SK-N-SH (cell line): ENCODE measurements around the gene SSR3. TPM values are rescaled to one million over a fixed set of nuclear protein-coding genes. Genes with fewer than 3 reads are reported as not detected.

Experiments used
- CTCF ChIA-PET: fragments of 300-600, 350-600 bp; formaldehyde crosslinking; extraction: SDS; loops from one replicate; lab custom pipeline; 2021; lab: Yijun Ruan, JAX
- POLR2A ChIA-PET: fragments of 350-600 bp; sonication (Branson Sonifier 250); formaldehyde crosslinking; extraction: SDS; loops from one replicate; lab custom pipeline; 2020; ENCODE audit warnings: antibody characterized with exemption, inconsistent platforms; lab: Yijun Ruan, JAX
- DNase-seq: peaks from one replicate; pipeline ENCODE4 v3.0.0; 2012
- H2AFZ ChIP-seq: fragments of 200-600 bp; sonication (generic); 2 replicates; pipeline ENCODE4 v1.8.1; 2016; ENCODE audit warnings: antibody characterized with exemption, mild to moderate bottlenecking, low read depth
- H3F3A ChIP-seq: fragments of 200-600 bp; sonication (generic); replicated peaks from 2 replicates; pipeline ENCODE3; 2016; ENCODE audit warnings: antibody characterized with exemption, mild to moderate bottlenecking; ENCODE audit not compliant: insufficient read depth
- H3K27ac ChIP-seq, 2 experiments: fragments of 200-500 bp in 1 of 2; fragments of 200-600 bp in 1 of 2; sonication (Bioruptor generic) in 1 of 2; sonication (generic), shearing (Covaris generic) in 1 of 2; 2 replicates each; pipeline versions ENCODE4 v1.5.1 to v1.6.1; 2014 to 2016; ENCODE audit warnings: low read depth in 2 of 2, inconsistent platforms in 1 of 2, low read length in 1 of 2, mild to moderate bottlenecking in 1 of 2, mixed read lengths in 1 of 2
- H3K27me3 ChIP-seq: fragments of 200-600 bp; sonication (generic), shearing (Covaris generic); 2 replicates; pipeline ENCODE4 v1.6.1; 2016; ENCODE audit warnings: mixed run types; ENCODE audit not compliant: insufficient read depth
- H3K36me3 ChIP-seq, 2 experiments: fragments of 200-500 bp in 1 of 2; fragments of 200-600 bp in 1 of 2; sonication (Bioruptor generic) in 1 of 2; sonication (generic) in 1 of 2; replicated peaks in 1 of 2; 2 replicates each; pipeline versions ENCODE3 to v1.5.1; 2014 to 2016; ENCODE audit warnings: low read length in 1 of 2, mild to moderate bottlenecking in 1 of 2; ENCODE audit not compliant: insufficient read depth in 2 of 2, control insufficient read depth in 1 of 2
- H3K4me1 ChIP-seq, 2 experiments: fragments of 200-500 bp in 1 of 2; fragments of 200-600 bp in 1 of 2; sonication (Bioruptor generic) in 1 of 2; sonication (generic), shearing (Covaris generic) in 1 of 2; 2 replicates each; pipeline versions ENCODE4 v1.5.1 to v1.6.1; 2014 to 2016; ENCODE audit warnings: low read depth in 1 of 2, low read length in 1 of 2, mixed run types in 1 of 2; ENCODE audit not compliant: insufficient read depth in 2 of 2, control insufficient read depth in 1 of 2
- H3K4me2 ChIP-seq: fragments of 200-600 bp; sonication (generic), shearing (Covaris generic); 2 replicates; pipeline ENCODE4 v1.6.1; 2017; ENCODE audit warnings: mixed run types
- H3K4me3 ChIP-seq, 2 experiments: fragments of 200-500 bp in 1 of 2; fragments of 200-600 bp in 1 of 2; sonication (Bioruptor generic) in 1 of 2; sonication (generic), shearing (Covaris generic) in 1 of 2; 2 replicates each; pipeline versions ENCODE4 v1.5.1 to v1.8.1; 2014 to 2016; ENCODE audit warnings: low read depth in 2 of 2, inconsistent platforms in 1 of 2, low read length in 1 of 2, mild to moderate bottlenecking in 1 of 2, mixed read lengths in 1 of 2, moderate library complexity in 1 of 2
- H3K79me2 ChIP-seq: fragments of 200-600 bp; sonication (generic); 2 replicates; pipeline ENCODE4 v1.8.1; 2017; ENCODE audit warnings: mild to moderate bottlenecking; ENCODE audit not compliant: insufficient read depth
- H3K9ac ChIP-seq: fragments of 200-600 bp; sonication (generic); 2 replicates; pipeline ENCODE4 v1.6.1; 2017; ENCODE audit warnings: mixed run types
- H3K9me2 ChIP-seq: fragments of 200-600 bp; sonication (generic); 2 replicates; pipeline ENCODE4 v1.6.1; 2017; ENCODE audit warnings: mixed run types
- H3K9me3 ChIP-seq: fragments of 200-600 bp; sonication (generic); 2 replicates; pipeline ENCODE4 v1.6.1; 2017; ENCODE audit warnings: mixed run types, mild to moderate bottlenecking, moderate library complexity
- H4K20me1 ChIP-seq: fragments of 200-600 bp; sonication (generic); 2 replicates; pipeline ENCODE4 v1.6.1; 2017; ENCODE audit warnings: mild to moderate bottlenecking, mixed run types; ENCODE audit not compliant: insufficient read depth
- FOXM1 ChIP-seq: IDR thresholded peaks from 2 replicates; pipeline ENCODE4 v1.4.0; 2012; ENCODE audit warnings: low read depth, mild to moderate bottlenecking
- MAX ChIP-seq: IDR thresholded peaks from 2 replicates; pipeline ENCODE4 v1.4.0; 2012; ENCODE audit warnings: low read depth
- NFIC ChIP-seq: IDR thresholded peaks from 2 replicates; pipeline ENCODE4 v1.4.0; 2012; ENCODE audit warnings: borderline replicate concordance
- RAD21 ChIP-seq: IDR thresholded peaks from 2 replicates; pipeline ENCODE4 v1.6.1; 2012; ENCODE audit warnings: mild to moderate bottlenecking, low read length
- RCOR1 ChIP-seq: fragments of 150-350 bp; IDR thresholded peaks from 2 replicates; pipeline ENCODE4 v1.6.1; 2017; ENCODE audit warnings: antibody characterized with exemption, low read length
- WGBS: methylation state at CpG from one replicate; pipeline ENCODE4 v1.1.6; 2017; ENCODE audit warnings: low lambda C conversion rate; 5-methylcytosine and 5-hydroxymethylcytosine counted together
- polyA plus RNA-seq, 3 experiments: library from polyadenylated mRNA; depleted of rRNA; stranded (reverse); fragments of >200 nt; gene quantifications; 2 replicates each; pipeline ENCODE4 v1.2.3, GENCODE V29; 2012
- TF ChIP-seq, protein P1 (sequence below): IDR thresholded peaks from 2 replicates; pipeline ENCODE4 v1.4.0; 2012; ENCODE audit warnings: low read depth, borderline replicate concordance
- TF ChIP-seq, protein P2 (sequence below): fragments of 150-350 bp; IDR thresholded peaks from 2 replicates; pipeline ENCODE4 v1.6.1; 2016; ENCODE audit warnings: mild to moderate bottlenecking, low read depth, low read length

The SSR3 gene
- polyA plus RNA-seq, 1 of the 3 experiments (the other 2 are of a cell fraction), result 61.7 TPM

DNA sequence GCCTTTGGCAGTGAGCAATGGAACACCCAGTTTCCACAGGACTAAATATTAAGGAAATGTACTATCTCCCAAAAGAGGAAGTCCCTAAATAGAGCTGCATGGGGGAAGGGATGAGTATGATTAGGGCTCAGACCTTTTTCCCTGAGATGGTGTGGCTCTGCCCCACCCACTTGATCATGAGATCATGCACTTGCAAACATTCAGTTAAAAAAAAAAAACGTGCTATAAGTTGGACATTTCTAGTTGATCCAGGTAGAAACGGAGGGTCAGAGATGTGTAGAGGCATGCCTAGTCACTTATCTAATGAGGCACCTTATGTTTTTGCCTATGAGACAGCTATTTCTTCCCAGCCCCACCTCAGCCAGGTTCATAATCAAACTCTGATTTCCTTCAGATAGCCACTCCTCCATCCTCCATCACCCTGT lies 24.5 kb upstream of the SSR3 start (continued):
- TF ChIP-seq, protein P1, sequence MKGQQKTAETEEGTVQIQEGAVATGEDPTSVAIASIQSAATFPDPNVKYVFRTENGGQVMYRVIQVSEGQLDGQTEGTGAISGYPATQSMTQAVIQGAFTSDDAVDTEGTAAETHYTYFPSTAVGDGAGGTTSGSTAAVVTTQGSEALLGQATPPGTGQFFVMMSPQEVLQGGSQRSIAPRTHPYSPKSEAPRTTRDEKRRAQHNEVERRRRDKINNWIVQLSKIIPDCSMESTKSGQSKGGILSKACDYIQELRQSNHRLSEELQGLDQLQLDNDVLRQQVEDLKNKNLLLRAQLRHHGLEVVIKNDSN, result no peak
- TF ChIP-seq NFIC, result no peak

GRCh38 chr3:156577736-156578135 lies 22.8 kb upstream of the SSR3 start:
- no peaks in the 10 kb centered on the region for H3K36me3 ChIP-seq
- H3K9ac ChIP-seq, result no peak overlapping the region
- 0 out of 2 replicates have a peak overlapping the region, but pooled peaks have one; percentile 21 for H2AFZ ChIP-seq
- no peak overlapping the region for H3K4me3 ChIP-seq
- no peaks in the 10 kb centered on the region for H3K79me2 ChIP-seq
- DNase-seq, result no peak
- no peaks in the 10 kb centered on the region for H3F3A ChIP-seq
- ChIA-PET POLR2A (no interaction called here), CTCF (no interaction called here)
- H3K9me3 ChIP-seq, result no peaks in the 10 kb centered on the region
- H3K27ac ChIP-seq, result no peak overlapping the region
- H4K20me1 ChIP-seq, result no peaks in the 10 kb centered on the region
- TF ChIP-seq, protein P1, result no peak
- no peak for TF ChIP-seq RCOR1
- TF ChIP-seq, protein P2, sequence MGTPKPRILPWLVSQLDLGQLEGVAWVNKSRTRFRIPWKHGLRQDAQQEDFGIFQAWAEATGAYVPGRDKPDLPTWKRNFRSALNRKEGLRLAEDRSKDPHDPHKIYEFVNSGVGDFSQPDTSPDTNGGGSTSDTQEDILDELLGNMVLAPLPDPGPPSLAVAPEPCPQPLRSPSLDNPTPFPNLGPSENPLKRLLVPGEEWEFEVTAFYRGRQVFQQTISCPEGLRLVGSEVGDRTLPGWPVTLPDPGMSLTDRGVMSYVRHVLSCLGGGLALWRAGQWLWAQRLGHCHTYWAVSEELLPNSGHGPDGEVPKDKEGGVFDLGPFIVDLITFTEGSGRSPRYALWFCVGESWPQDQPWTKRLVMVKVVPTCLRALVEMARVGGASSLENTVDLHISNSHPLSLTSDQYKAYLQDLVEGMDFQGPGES, result no peak
- no peak for TF ChIP-seq FOXM1
- no peaks in the 10 kb centered on the region for H3K27me3 ChIP-seq
- H3K9me2 ChIP-seq, result no peaks in the 10 kb centered on the region
- no peak overlapping the region for H3K4me2 ChIP-seq
- no peaks in the 10 kb centered on the region for H3K4me1 ChIP-seq

DNA sequence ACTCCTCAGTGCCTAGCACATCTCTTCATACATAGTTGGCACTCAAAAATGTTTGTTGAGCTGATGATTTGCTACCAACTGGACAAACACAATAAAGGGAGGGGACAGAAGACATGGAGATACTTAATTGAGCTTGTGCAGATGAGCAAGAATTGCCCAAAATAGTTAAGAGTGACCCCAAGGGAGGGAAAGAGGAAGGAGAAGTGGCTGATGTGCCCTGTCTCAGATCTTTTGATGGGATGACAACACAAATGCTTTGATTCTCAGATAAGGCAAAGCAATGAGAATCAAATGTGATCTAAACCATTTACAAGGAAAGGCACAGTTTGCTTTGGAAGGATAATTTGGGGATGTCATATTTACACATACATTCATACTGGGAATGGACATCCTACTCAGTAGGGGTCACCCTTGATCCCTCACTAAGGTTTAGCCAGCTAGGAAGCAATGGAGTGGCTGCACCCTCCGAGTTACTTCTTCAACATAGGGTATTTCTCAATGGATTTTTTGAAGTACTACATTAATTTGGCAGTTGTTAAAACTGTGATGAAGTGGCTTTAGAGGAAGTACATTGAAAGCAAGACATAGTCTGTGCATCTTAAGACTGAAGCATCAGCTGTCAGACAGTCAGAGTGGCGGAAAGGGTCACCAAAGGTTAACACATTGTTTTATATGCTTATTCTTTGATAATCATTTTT lies 21.9 kb upstream of the SSR3 start:
- H3K4me2 ChIP-seq, result no peak overlapping the region
- POLR2A ChIA-PET, result no interaction called here
- CTCF ChIA-PET, result no interaction called here

More for the DNA sequence above, 21.9 kb upstream of the SSR3 start:
- H3F3A ChIP-seq, result no peaks in the 10 kb centered on the region
- H3K79me2 ChIP-seq, result no peaks in the 10 kb centered on the region
- H4K20me1 ChIP-seq, result no peaks in the 10 kb centered on the region
- no peak for DNase-seq
- no peak overlapping the region for H3K27ac ChIP-seq
- no peaks in the 10 kb centered on the region for H3K9me2 ChIP-seq
- TF ChIP-seq RAD21 (peak; percentile 14; the same call in 1 of the 2 replicates), MAX (no peak)
- TF ChIP-seq, all 33 proteins: peak for 1
- 75% methylated on average over 2 of the region's 2 CpGs for WGBS
- Histone ChIP-seq H2AFZ (no peak overlapping the region), H3K9me3 (no peaks in the 10 kb centered on the region), H3K9ac (no peak overlapping the region), H3K4me1 (no peaks in the 10 kb centered on the region), H3K4me3 (no peak overlapping the region), H3K27me3 (no peaks in the 10 kb centered on the region), H3K36me3 (no peaks in the 10 kb centered on the region)
